Fibroblast of skin of abdomen (primary cell): ENCODE data around the gene TMEM205.

ENCODE experiments used
- DNase-seq: peaks from one replicate; pipeline ENCODE4 v3.0.0-alpha.2; 2013

The TMEM205 gene

GRCh38 chr19:11299946-11300810, 45.9 kb downstream of the TMEM205 start:
- DNase-seq, result no peak

GRCh38 chr19:11296264-11296663, 49.8 kb downstream of the TMEM205 start:
- no peak for DNase-seq

- no peak for DNase-seq
Observed at GRCh38 chr19:11295665-11296245, 50.3 kb downstream of the TMEM205 start, which contains the start of gene TSPAN16. Gene TSPAN16, plus strand, starts transcription at chr19:11296160. Its CDS starts 138 bp downstream, at chr19:11296298.

DNA sequence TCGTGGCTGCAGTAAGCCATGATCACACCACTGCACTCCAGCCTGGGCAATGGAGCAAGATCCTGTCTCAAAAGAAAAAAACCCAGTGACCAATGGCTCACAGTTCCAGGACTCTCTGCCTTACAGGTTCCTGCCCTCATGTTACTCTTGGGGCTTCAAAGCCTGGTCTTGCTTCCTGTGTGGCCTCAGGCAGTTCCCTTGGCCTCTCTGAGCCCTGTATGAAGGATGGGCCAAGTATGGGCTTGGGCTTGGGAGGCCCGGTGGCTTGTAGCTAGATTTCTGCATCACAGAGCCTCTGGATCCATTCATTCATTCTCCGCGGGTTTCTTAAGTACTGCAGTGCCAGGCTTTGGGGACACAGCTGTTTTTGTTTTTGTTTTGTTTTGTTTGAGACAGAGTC, 50.9 kb downstream of the TMEM205 start:
- no peak for DNase-seq

DNA sequence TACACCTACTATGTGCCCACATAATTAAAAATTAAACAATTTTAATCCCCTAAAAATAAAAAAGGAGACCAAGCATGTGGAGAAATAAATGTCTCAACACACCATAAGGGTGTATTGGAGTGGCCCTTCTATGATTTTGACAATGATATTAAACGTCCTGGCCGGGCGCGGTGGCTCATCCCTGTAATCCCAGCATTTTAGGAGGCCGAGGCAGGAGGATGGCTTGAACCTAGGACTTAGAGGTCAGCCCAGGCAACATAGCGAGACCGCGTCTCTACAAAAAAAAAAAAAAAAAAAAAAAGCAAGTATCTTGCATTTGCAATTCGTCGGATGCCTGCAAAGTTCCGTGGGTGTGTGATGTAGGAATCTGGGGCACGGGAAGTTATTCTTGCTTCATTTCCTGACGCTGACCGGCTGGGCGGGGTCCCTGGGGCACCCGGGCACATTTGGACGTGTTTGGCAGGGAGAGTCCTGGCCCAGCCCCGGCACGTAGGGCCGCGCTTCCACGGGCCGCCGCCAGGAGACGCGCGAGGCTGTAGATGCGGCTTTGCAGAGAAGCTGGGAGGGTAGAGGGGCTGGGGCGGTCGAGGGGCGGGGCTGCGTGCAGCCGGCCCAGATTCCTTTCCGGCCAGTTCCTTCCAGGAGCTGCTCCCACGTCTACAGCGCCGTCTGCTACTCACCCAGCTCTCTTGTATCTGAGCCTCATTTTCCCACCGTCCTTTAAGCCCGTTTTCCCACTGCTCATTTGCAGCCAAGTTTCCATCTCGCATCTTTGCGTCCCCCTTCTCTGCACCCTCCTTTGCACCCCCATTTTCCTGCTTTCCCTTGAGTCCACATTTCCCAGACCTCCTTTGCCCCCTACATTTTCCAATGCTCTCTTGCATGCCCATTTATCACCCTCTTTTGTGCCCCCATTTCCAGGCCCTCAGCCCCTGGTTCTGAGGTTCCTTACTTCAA, 52.4 kb downstream of the TMEM205 start:
- DNase-seq, result peak; percentile 89
